C1 segment of cervical spinal cord (tissue), 14 donors: Measurements from ENCODE around the gene WDR33.
A peak's percentile ranks its signal among the peaks of the same experiment; 100 is the strongest.

Experiments used
- DNase-seq, 14 donors: peaks; one replicate each; lab custom pipeline; 2025; lab: John Stamatoyannopoulos, UW

The WDR33 gene

DNA sequence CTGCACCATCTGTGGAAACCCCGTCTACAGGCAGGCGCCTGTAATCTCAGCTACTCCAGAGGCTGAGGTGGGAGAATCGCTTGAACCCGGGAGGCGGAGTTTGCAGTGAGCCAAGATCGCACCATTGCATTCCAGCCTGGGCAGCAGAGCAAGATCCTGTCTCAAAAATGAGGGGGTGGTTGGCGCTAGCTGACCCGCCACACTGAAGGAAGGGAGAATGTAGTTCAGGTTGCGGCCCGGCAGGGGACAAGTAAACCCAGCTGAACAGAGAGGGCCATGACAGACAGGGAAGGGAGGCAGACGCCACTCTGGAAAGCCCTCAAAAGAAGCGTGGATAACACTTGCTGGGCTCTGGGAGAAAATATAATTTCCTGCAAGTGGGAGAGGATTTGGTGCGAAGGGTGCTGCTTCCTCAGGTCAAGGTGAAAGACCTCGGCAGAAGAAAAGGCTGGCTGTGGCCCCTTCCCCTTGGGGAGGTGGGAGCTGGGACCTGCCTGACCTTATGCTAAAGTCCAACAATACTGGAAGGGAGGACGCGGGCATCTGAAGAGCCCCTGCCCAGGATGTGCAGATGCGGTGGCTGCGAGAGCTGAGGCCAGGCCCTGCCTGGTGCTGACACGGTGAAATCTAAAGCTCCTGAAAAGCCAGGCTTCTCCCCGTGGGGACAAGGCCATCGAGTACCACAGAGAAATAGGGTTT lies 113.3 kb downstream of the WDR33 start:
- no peak for DNase-seq

DNA sequence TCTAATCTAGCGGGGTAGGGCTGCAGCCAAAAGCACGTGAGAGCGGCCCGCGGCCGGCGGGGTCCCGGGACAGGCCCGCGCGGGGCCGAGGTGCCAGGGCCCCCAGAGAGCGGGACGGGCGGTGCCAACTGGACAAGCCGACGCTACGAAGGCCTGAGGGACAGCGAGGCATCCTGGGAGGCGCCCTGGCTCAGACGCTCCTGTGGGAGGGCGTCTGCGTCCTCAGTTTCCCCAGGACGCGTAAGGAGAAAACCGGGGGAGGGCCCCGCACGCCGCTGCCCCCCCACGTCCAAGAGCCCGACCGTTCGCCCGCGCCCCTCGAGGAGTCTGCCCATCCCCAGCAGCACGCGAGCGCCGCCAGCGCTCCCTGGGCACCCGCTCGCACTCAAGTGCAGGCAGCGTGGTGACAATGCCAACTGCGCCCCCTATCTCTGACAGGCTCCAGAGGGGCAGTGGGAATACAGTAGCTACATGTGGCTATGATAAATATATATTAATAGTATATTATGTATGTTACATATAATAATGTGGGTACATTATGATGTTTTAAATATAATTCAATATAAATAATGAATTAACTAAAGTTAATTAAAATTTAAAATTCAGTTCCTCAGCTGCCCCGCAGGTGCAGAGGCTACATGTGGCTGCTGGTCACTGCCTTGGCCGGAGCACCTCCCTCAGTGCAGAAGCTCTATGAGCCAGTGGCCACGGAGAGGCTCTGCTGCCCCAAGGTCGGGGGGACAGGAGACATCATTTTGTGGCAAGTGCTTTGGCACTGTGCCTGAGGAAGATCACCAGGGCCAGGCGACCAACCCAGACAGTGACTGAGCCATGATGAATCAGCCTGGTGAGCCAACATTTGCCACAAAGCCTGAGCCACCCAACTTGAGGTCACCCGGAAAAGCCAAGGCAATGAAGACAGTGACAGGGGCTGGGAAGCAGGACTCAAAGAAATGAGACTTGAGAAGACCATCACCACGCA lies 115.2 kb downstream of the WDR33 start:
- DNase-seq = peak in 7 of 14 donors; percentile 16 to 52 (median 26)

DNA sequence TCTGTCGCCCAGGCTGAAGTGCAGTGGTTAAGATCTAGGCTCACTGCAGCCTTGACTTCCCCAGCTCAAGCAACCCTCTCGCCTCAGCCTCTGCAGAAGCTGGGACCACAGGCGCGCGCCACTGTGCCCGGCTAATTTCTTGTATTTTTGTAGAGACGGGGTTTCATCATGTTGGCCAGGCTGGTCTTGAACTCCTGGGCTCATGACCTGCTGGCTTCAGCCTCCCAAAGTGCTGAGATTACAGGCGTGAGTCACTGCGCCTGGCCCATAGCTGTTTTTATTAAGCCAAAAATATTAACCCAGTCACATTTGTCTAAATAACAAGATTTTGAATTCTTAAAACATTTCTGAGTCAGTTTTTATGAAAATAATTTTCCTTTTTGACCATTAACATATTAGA lies 116.0 kb downstream of the WDR33 start:
- no peak for DNase-seq

DNA sequence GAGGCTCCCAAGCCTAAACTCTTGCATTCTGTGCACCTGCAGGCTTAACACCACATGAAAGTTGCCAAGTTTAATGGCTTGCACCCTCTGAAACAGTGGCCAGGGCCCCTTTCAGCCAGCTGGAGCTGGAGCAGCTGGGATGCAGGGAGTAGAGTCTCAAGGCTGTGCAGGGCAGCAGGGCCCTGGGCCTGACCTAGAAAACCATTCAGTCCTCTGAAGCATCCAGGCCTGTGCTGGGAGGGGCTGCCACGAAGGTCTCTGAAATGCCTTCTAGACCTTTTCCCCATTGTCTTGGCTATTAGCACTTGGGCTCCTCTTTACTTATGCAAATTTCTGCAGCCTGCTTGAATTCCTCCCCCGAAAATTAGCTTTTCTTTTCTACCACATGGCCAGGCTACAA lies 120.3 kb downstream of the WDR33 start:
- no peak for DNase-seq

DNA sequence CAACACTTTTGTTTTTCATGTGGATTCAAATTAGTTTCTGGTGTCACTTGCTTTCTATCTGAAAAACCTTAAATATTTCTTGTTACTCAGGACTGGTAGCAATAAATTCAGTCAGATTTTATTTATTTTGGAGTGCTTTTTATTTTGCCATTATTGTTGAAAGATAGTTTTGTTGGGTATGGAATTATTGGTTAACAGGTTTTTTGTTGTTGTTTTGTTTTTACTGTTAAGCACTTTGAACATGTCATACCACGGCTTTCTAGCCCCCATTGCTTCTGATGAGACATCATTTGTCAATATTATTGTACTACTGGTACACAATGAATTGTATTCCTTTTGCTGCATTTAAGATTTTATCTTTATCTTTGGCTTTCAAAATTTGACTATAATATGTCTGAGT lies 122.6 kb downstream of the WDR33 start:
- no peak for DNase-seq

DNA sequence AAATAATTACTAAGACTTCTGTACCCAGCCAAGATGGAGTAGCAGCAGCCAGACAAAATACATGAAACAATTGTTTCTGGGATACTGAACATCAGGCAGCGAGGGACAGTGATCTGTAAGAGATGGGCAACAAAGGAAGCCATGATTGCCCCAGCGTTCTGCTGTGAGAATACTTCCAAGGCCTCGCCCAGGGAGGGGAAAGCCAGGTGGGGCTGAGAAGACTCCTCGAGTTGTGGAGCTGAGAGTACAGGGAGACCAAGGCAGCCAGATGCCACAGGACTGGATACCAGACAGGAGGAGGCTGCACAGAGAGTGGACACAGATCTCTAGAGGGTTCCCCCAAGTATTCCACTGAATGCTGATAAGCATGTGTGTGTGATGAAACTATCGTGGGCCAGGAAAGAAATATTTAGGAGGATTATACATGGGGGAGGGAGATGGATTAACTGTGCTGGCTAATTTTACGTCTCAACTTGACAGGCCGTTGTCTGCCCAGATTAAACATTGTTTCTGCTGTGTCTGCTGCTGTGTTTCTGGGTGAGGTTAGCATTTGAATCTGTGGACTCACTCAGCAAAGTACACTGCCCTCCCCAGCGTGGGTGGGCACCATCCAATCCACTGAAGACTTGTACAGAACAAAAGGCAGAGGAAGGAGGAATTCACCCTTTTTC lies 125.4 kb downstream of the WDR33 start:
- no peak for DNase-seq

DNA sequence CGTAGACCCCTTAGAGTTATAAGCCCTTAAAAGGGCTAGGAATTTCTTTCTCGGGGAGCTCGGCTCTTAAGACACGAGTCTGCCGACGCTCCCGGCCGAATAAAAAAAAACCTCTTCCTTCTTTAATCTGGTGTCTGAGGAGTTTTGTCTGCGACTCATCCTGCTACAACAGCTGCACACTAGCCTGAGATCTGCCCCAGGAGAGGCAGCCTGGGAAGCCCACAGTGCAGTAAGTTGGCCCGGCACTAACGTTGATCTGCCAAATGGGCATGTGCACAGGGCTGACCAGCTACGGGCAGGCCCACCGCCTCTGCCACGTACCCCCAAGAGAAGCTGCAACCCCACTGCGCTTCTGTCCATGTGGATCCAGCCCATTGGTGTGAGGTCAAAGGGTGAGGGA lies 127.2 kb downstream of the WDR33 start:
- DNase-seq = no peak

DNA sequence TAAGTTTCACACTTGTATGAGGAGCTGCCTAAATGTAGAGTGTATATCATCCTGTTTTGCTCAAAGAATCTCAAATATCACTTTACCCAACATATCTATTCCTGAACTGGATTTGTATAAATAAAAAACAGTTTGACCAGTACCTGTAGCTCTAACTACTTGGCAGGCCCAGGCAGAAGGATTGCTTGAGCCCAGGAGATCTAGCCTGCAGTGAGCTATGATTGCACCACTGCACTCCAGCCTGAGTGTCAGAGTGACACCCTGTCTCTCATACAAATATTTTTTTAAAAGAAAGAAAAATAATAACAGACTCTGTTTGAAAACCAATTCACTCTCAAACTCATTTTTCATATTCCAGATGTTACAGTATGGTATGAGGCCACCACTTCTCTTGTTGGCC lies 127.9 kb downstream of the WDR33 start:
- DNase-seq = no peak

DNA sequence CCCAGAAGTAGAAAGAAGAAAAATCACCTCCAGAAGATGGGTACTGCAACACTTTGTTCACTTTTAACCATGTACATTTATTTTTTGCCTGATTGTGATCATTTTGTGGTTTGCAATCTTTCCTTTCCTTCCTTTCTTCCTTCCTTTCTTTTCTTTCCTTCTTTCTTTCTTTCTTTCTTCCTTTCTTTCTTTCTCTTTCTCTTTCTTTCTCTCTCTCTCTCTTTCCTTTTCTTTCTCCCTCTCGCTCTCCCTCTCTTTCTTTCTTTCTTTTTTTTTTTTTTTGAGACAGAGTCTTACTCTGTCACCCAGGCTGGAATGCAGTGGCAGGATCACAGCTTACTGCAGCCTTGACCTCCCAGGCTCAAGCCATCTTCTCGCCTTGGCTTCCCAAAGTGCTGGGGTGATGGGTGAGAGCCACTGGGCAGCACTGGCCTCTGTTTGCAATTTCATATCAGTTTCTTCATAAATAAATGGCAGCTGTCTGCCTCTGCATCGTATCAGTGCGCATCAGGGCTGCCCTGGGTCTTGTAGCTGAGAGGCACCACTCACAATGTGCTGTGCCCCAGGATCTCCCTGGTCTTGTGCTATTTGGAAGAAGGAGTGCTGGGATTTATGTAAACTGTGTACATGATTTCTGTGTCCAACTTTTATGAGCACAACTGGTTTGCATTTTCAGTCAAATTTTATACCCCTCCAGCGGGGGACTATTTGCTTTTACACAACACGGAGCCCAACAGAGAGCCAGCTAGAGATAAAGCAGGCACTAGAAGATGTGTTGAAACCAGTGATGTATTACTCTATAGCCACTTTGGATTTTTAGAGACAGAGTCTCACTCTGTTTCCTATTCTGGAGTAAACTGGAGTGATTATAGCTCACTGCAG lies 128.8 kb downstream of the WDR33 start:
- DNase-seq = no peak

DNA sequence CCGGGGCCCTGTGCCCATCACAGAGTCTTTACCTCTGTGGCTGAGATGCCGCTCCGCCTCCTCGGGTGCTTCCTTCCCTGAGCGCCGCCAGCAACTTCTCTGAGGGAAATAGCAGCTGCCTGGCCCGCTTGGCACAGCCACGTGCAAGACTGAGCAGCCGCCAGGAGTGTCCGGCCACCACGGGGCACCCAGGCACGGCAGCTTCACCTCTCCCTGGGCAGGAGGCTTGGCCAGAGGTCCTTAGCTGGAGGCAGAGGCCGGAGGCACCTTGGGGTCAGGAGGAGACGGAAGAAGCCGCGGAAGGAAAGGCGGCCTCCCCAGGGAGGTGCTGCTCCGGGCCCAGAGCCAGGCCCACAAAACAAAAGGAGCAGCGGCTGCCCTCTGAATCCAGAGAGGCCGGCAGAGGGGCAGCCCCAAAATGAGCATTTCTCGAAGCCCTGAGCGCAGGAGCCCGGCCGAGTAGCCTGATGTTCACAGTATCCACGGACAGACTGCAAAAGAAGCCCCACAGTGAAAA lies 129.6 kb downstream of the WDR33 start:
- DNase-seq = no peak

DNA sequence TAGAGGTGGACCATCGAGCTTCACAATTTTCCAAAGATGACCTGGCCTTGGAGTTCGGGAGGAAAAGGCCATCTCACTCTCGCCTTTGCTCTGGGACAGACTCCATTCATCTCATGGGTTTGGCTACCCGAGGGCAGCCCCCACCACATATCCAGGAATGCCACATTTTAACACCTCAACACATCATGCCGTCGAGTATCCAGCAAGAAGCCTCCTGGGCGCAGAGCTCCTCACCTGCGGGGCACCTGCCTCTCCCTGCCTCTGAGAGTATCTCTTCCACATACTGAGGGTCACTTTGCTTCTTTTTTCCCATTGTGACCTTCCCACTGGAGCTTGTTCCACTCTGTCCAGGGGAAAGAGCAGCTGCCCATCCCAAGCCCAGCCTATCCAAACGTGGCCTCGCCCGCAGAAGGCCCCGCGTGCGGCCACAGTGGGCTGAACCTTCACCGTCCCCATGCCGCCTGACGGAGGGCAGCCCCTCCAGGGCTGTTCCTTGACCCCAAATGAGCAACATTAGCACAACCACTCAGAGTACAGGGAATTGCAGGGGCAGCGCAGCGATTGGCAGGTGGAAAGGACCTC lies 130.2 kb downstream of the WDR33 start:
- no peak for DNase-seq

DNA sequence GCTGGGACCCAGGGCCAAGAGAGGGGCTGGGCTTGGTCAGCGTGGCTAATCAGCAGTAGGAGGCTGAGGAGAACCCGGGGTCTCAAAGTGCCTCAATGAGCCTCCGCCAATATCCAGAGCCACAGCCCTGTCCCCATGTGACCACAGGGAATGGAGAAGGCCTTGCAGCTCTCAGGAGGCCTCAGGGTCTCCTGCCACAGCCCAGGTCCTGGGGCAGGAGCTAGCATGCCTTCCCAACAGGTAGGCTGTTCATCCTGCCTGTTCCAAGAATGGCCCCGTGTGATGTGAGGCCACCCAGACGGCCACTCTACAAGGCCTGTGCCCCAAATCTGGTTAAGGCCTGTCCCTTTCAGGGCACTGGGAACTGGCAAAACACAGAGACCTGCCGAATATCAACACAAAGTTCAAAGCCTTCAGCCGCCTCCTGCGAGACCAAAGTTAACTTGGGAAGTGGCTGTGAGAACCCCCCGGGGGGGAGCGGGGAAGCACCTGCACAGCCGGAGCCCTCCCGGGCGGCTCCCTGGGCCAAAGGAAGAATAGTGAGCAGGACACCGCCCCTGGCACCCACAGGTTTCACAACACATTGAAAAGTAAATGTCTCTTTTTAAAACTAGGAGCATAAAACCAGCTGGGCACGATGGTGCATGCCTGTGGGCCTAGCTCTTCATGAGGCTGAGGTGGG lies 131.2 kb downstream of the WDR33 start:
- DNase-seq = no peak

DNA sequence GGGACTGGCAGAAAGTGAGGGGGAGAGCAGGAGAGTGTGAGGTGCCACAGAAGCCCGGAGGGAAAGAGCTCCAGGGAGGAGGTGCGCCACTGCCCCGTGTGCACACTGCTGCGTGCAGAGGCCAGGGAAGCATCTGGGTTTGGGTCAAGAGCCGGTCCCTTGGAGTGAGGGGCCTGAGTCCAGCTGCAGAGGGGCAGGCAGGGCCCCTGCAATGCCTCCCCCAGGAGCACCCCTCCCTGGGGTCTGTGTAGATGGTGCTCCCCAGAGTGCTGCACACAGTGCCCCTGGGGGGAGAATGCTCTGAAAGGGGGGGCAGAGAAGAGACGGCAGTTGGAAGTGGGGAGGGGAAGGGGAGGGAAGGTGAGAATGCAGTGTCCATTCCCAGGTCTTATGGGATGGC lies 132.0 kb downstream of the WDR33 start:
- no peak for DNase-seq

DNA sequence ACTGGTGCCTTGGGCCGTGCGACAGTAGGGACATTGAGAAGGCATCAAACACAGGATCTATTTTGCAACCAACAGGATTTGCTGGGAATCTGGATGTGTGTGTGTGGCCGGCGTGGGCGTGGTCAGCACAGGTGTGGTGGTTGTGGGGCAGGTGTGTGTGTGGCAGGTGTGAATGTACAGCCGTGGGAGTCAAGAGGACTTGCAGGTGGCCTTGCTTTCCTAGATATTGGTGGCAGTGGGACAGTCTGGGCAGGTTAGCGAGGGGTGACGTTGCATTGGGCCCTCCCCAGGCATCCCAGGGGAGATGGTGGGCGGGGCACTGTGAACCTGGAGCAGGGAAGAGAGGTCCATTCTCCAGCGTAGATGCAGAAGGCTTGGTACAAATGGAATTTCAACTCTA lies 132.4 kb downstream of the WDR33 start:
- DNase-seq = no peak

DNA sequence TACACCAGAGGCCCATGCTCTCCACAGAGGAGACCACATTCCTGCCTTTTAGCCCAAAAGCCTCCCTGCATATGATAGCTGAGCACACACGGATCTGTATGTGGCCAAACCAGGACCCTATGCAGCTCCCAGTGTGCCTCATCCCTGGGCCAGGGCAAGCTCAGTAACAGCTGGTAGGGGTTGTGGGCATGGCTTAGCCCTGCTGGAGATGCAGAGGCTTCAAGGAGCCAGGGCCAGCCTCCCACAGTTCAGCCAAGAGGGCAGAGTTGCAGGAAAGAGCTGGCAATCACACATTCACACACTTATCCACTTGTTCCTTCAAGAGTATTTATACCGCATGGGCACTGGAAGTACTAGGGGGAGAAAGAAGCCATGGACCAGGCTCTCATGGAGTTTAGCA lies 134.1 kb downstream of the WDR33 start:
- DNase-seq = no peak

DNA sequence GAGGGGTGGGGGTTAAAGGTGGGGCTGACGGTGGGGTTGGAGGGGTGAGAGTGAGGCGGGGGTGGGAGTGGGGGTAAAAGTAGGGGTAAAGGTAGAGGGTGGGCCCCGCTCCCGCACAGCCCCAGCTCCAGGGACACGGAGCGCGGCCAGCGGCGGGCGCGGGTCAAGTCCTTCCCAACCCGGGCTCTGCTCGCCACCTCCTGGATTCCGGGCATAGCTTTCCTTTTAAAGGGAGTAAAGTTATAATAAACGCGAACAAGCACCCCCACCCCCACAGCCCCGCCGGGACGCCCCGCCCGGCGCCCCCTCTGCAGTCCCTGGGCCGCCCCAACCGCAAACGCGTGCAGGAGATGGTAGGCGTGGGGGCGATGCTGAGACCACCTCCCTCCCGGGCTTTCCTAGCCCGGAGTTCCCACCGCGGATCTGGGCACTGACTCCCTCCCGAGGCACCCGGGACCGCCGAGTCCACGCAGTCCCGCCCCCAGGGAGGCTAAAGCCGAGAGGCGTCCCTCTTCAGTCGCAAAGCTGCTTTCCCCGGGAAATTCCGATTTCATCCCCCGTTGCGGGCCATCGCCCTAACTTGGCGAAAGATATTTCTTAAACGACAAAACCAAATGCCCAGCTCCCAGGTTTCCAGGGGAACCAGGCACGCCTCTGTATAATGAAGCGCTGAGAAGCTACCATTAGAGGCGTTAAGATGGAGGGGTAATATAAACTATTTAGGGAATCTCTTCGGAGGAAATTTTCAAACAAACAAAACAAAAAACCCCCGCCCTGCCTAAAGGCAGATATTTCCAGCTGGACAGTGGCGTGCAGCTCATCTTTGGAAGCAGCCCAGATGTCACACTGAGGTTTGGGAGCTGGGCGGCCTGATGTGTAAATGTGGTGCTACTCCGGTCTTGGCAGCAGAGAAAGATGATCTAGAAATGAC lies 135.4 kb downstream of the WDR33 start, which contains the start of gene LIMS2:
Gene LIMS2, minus strand, starts transcription at position 200 of the 931 bp plus-strand sequence. CDS start 506 bp downstream, outside the sequence.
- DNase-seq = no peak

DNA sequence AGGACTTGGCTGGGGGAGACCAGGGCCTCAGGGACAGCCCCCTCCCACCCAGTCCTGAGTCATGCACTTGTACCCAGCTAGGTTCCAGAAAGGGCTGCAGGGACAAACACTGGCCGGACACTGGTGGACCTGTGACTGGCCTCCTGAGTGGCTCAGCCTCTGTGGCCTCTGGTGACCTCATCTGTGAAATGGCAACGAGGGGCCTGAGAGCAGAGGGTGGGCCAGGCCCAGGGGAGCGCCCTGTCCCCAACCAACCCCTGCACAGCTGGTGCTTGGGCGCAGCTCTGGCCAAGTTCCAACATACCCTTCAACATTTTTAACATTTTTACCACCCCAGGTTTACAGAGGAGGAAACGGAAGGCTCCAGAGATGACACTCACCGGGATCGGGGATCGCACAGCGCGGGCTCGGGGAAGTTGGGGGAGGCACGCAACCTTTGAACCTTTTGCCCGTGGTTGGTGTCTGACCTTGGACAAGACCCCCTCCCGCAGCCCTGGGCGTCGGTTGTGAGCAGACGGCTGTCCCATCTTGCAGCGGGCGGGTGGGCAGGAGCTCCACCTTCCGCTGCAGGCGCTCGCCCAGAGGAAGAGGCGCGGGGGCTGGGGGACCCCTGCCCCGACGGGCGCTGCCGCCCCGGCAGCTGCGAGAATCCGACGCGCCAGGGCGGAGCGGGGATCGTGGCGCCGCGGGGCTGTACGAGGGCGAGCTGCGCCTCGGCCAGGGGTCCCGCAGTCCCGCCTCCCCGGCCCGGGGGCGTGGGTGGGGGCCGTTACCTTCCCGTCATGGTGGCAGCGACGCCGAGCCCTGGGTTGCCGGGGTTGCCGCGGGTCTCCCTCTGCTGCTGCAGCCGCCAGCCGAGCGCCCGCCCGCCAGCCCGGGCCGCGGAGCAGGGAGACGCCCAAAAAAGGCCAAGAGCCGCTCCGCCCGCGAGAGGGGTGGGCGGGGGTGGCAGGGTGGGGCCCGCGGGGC lies 136.4 kb downstream of the WDR33 start:
- DNase-seq = no peak
